HS-27A (cell line): ENCODE data around the gene H6PD.
"Not testable (repeated sequence)": the region's sequence is repeated elsewhere in the genome, so short reads cannot be mapped to it uniquely, and the experiment has no call there.

ENCODE experiments used
- DNase-seq: peaks from one replicate; pipeline ENCODE4 v3.0.0-alpha.2; 2012; ENCODE audit warnings: low read depth, missing footprints

The H6PD gene

GRCh38 chr1:9299571-9300541 is 65.3 kb downstream of the H6PD start:
- DNase-seq: not testable (repeated sequence)

GRCh38 chr1:9300573-9300972 is 66.0 kb downstream of the H6PD start:
- no peak for DNase-seq

- peak; percentile 89 for DNase-seq
Measured at GRCh38 chr1:9302745-9303524, 68.4 kb downstream of the H6PD start.

- DNase-seq: no peak
Measured at GRCh38 chr1:9303916-9304315, 69.3 kb downstream of the H6PD start.

- no peak for DNase-seq
Measured at GRCh38 chr1:9305216-9305615, 70.6 kb downstream of the H6PD start.

- no peak for DNase-seq
Measured at GRCh38 chr1:9306006-9306405, 71.4 kb downstream of the H6PD start.

- DNase-seq: no peak
Measured at GRCh38 chr1:9307303-9307702, 72.7 kb downstream of the H6PD start.

GRCh38 chr1:9308236-9308785 is 73.7 kb downstream of the H6PD start:
- DNase-seq: no peak

- DNase-seq: no peak
Measured at GRCh38 chr1:9309080-9309479, 74.5 kb downstream of the H6PD start.

GRCh38 chr1:9309991-9310390 is 75.4 kb downstream of the H6PD start:
- no peak for DNase-seq

- no peak for DNase-seq
Measured at GRCh38 chr1:9311029-9311428, 76.5 kb downstream of the H6PD start.

GRCh38 chr1:9311479-9311878 is 76.9 kb downstream of the H6PD start:
- DNase-seq: no peak

- DNase-seq: no peak
Measured at GRCh38 chr1:9312168-9312720, 77.7 kb downstream of the H6PD start.

- DNase-seq: no peak
Measured at GRCh38 chr1:9313576-9313975, 79.0 kb downstream of the H6PD start.

GRCh38 chr1:9314111-9314510 is 79.5 kb downstream of the H6PD start:
- no peak for DNase-seq

- DNase-seq: no peak
Measured at GRCh38 chr1:9314711-9315379, 80.3 kb downstream of the H6PD start.

GRCh38 chr1:9315411-9316079 is 81.0 kb downstream of the H6PD start:
- DNase-seq: no peak

GRCh38 chr1:9316080-9316444 is 81.5 kb downstream of the H6PD start:
- DNase-seq: no peak

GRCh38 chr1:9316512-9316911 is 81.9 kb downstream of the H6PD start:
- DNase-seq: no peak

- no peak for DNase-seq
Measured at GRCh38 chr1:9317072-9317471, 82.5 kb downstream of the H6PD start.
